Tibial nerve (tissue), 3 donors: ENCODE results near the gene RIMOC1.

ENCODE experiments used
- CTCF ChIP-seq, 5 experiments: fragments of 200-600 bp in 3 of 5; fragments of 450-650 bp in 2 of 5; sonication (generic) in 3 of 5; IDR thresholded peaks; one replicate each; pipeline ENCODE4 v1.5.1; 2016 to 2019; ENCODE audit warnings: antibody characterized with exemption in 5 of 5, mild to moderate bottlenecking in 3 of 5, moderate library complexity in 2 of 5
- POLR2A ChIP-seq, 2 donors: fragments of 450-650 bp; IDR thresholded peaks; one replicate each; pipeline ENCODE4 v1.6.1; 2017; ENCODE audit warnings: antibody characterized with exemption in 2 of 2, mild to moderate bottlenecking in 2 of 2, moderate library complexity in 2 of 2

DNA sequence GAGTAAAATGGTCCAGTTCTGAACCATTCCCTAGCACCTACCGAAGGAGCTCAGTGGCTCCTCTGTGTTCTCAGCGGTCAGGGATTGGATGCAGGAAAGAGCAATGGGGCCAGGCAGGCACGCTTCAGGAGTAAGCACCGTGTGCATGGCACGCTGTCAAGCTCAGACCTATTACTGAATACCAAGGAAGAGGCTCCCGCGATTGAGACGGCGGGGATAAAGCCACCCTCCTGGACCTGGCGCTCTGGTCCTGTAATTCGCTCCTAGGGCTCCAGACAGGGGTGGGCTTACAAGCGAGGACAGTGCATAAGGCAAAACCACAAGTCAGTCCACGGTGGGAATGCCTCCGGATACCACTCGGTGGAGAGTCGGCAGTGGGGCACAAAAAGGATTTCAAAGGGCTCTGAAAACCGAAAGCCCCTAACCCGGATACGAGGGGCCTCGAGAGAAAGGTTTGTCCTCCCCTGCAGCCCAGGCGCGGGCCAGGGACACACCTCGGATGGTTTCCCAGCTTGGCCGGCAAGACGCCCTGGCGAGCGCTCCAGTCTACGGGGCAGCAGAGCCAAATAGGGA lies 34.9 kb upstream of the RIMOC1 start:
- TF ChIP-seq CTCF (IDR thresholded peaks at IDR 0.05) (no peak), POLR2A (IDR thresholded peaks at IDR 0.05) (no peak)
